Measurements from ENCODE around the gene ARHGAP36. TPM values are rescaled to one million over a fixed set of nuclear protein-coding genes. Genes with fewer than 3 reads are reported as not detected.

ARHGAP36 gene, protein sequence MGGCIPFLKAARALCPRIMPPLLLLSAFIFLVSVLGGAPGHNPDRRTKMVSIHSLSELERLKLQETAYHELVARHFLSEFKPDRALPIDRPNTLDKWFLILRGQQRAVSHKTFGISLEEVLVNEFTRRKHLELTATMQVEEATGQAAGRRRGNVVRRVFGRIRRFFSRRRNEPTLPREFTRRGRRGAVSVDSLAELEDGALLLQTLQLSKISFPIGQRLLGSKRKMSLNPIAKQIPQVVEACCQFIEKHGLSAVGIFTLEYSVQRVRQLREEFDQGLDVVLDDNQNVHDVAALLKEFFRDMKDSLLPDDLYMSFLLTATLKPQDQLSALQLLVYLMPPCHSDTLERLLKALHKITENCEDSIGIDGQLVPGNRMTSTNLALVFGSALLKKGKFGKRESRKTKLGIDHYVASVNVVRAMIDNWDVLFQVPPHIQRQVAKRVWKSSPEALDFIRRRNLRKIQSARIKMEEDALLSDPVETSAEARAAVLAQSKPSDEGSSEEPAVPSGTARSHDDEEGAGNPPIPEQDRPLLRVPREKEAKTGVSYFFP
- total RNA-seq, result not detected in 2 replicates
- not detected for polyA plus RNA-seq (2012)

GRCh38 chrX:131058136-131058868, at the start of gene ARHGAP36:
ARHGAP36 (plus strand) TSS chrX:131058346; CDS start chrX:131081666, 23,320 bp downstream.
- DNase-seq (ENCODE audit: low read depth), result no peak

DNA sequence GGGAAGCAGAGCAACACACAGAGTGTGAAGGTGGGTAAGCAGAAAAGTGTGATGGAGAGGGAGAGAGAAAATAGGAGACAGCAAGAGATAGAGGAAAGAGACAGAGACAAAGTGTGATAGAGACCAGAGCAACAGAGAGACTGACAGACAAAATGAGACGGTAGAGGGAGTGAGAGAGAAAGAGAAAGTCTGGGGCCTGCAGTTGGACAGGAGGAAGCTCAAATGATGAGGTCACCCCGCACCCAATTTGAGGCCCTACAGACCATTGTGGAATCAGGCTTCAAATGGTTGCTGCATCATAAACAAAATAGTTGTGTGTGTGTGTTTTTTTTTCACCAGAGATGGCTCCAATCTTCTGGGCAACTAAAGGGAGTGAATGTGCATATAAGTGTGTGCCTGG, 48.0 kb upstream of the ARHGAP36 start:
- DNase-seq (ENCODE audit: low read depth), result no peak

- DNase-seq (ENCODE audit: low read depth), result no peak
These were observed 32.8 kb upstream of the ARHGAP36 start for GRCh38 chrX:131025336-131025735.

GRCh38 chrX:131032354-131033230, 25.6 kb upstream of the ARHGAP36 start:
- DNase-seq (ENCODE audit: low read depth), result no peak

- no peak for DNase-seq (ENCODE audit: low read depth)
These were observed 24.1 kb upstream of the ARHGAP36 start for GRCh38 chrX:131034063-131034462.

DNA sequence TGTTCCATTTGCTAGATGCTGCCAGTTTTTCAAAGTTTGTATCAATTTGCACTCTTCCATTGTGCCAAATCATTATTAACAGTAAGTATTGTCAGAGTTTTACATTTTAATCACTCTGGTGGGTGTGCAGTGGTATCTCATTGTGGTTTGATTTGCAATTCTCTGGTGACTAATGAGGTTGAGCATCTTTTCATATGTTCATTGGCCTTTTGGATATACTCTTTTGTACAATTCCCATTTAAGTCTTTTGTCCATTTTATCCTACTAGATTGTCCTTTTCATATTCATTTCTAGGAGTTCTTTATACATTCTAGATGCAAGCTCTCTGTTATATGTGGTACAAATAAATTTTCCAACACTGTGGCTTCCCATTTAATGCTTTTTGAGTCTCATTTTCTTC, 17.4 kb upstream of the ARHGAP36 start:
- no peak for DNase-seq (ENCODE audit: low read depth)

DNA sequence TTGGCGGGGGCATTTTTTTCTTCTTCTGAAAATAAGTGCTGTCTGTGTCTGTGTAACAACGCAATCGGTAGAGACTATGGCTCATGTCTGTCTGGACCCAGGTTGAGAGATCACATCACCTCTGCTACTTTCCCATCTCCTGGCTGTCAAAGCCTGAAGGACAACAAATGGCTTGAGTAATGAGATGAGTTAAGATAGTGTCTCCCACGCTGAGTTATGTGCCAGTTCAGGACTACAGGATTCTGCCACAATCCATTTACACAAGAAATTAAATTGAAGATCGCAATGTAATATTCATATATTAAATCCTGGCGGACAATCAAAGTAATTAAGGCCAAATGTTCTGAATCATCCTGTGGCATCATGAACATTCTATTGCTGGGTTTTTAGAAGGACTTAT, 16.5 kb upstream of the ARHGAP36 start:
- no peak for DNase-seq (ENCODE audit: low read depth)

DNA sequence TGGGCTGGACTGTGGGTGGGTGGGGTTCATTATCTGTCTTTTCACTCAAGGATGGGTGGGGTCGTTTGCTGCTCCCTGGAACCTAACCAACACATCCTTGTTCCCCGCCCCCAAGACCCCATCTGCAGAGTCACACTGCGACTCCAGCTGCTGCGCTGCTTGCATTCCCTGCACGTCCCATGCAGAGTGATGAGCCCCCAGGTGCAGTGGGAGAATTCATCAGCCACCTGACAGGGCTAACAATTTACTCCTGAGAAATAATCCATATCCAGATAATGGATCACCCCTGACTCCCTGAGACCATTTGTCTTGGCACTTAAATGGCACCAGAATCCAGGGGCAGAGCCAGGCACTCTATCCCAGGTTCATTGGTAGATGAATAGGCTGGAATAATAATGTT, 12.4 kb upstream of the ARHGAP36 start:
- no peak for DNase-seq (ENCODE audit: low read depth)

DNA sequence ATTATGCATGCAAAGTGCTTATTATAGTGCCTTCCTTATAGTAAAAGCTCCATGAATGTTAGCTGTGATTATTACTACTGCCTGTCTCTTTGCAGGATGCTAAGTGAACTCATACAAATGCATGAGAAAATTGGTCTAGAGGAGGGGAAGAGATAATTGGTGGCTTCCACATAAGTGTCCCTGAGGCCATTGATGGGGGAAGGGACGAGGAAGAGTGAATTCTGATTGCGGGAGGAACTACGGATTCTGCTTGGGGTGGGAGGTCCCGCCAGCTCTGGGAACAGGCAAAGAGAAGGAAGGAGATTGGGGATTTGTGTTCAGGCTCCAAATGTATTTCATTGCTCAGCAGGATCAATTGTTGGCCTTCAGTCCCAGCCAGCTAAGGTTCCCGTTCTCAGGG, 11.6 kb upstream of the ARHGAP36 start:
- DNase-seq (ENCODE audit: low read depth), result no peak

DNA sequence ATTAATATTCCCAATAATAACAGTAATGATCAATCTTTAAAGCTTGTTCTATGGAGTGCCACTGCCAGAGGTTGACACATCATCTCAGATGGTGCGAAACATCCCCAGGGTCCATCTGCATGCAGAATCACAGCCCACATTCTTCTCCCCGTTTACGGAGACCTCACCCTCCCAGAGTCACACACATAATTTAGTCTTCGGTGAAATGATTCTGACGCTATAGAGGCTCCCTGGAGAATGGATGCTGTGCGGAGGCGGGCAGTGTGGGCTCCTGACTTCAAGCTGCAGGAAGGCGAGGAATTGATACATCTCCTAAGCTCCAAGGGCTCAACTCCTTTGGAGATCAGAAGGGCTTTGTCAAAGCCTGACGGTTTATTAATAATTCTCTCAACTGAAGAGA, 11.0 kb upstream of the ARHGAP36 start:
- no peak for DNase-seq (ENCODE audit: low read depth)

- no peak for DNase-seq (ENCODE audit: low read depth)
These were observed 5.1 kb upstream of the ARHGAP36 start for GRCh38 chrX:131053076-131053475.

DNA sequence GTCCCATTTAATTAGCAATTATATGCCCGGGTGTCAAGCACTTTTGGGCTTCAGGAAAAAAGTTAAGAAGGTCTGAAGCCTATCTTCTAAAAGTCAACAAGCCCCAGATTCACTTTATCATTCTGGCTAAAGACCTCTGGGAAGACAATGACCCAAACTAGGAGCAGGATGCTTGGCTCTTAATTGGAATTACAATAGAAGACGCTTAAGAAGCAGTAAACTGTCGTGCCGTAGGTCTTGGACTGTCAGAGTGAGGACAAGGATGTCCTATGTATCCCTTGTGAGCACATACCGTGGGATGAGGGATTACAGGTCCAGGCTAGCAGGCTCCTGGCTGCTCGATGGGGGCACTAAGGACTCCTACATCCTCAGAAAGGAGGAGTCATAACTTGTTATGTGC, 3.2 kb upstream of the ARHGAP36 start:
- no peak for DNase-seq (ENCODE audit: low read depth)

DNA sequence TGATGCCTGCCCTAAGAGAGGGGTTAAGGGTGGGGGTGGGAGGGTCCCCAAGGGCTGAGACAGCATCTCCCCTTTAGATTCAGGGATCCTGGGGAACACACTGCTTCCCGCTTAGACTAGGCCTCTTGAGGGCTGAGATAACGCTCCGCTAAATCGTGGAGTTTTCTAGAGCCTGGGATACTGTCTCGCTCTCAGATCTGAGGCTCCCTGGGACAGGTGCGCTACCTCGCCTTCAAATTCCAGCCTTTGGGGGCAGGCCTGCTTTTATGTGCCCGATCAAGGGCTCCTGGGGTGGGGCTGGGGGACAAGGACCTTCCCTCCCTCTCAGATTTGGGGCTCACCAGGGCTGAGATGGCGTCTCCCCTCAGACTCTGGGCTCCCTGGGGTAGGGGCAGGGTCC, 440 bp upstream of the ARHGAP36 start:
- no peak for DNase-seq (ENCODE audit: low read depth)

GRCh38 chrX:131059246-131059645, 1.1 kb downstream of the ARHGAP36 start:
- DNase-seq (ENCODE audit: low read depth), result no peak

DNA sequence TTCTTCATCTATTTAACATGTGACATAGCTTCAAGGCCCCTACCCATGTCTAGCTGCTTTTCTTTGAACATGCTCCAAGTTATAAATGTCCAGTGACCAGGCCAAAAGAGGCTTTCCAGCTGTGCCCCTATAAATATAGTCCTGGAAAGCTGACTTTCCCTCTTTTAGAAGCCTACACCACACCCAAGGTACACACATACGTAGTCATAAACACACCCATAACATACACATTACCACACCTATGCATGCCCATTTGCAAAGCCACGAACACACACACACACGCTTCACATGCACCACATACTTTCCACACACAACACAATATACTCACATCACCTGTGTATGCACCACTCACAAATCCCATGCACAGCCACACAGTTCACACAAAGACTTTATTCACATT, 2.0 kb downstream of the ARHGAP36 start:
- DNase-seq (ENCODE audit: low read depth), result no peak

DNA sequence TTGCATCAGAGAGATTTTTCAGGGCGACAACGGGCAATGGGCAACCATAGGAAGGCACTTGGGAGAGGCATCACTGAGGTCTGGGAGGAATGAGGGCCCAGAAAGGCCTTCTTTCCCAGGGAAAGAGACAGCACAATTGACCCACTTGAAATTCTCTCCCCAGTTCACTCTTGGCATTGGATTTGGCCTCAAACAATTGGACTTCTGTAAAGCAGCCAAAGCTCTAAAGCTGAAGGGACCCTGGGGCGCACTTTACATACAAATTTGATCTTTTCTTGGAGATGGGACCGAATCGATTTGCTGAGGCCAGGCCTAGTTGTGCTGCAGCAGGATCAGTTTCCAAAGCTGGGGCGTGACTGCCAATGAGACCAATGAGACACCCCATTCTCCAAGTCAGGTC, 3.2 kb downstream of the ARHGAP36 start:
- no peak for DNase-seq (ENCODE audit: low read depth)

GRCh38 chrX:131063613-131064012, 5.5 kb downstream of the ARHGAP36 start:
- no peak for DNase-seq (ENCODE audit: low read depth)

DNA sequence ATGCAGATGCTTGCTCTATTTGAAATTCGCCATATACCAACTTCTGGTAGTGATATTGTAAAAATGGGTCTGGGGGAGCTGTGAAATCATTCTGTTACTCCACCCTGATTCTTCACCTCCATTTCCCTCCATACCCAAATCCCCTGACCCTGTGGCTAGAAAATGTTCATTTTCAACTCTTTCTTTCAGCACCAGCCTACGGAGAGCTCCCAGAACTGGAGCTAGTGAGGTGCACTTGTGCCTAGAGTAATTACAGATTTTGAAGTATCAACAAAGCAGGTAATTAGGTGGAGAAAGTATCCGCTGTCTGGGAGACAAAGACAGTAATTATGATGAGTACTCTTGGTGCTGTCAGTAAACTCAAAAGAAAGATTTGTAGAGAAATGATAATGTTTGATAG, 8.1 kb downstream of the ARHGAP36 start:
- DNase-seq (ENCODE audit: low read depth), result no peak

GRCh38 chrX:131067216-131067615, 9.1 kb downstream of the ARHGAP36 start:
- DNase-seq (ENCODE audit: low read depth), result no peak

- no peak for DNase-seq (ENCODE audit: low read depth)
These were observed 9.9 kb downstream of the ARHGAP36 start for GRCh38 chrX:131067846-131068745.

All from myocyte (in vitro differentiated cells).